Mesendoderm (in vitro differentiated cells): ENCODE data around the gene ACACA.

Experiments used
- DNase-seq: peaks from one replicate; pipeline ENCODE4 v3.0.0; 2013
- H2AK5ac ChIP-seq: 2 replicates; pipeline ENCODE4 v1.6.1; 2013; ENCODE audit warnings: low read length, inconsistent platforms
- H2BK120ac ChIP-seq: 2 replicates; pipeline ENCODE4 v1.6.1; 2013; ENCODE audit warnings: low read depth, mild to moderate bottlenecking, low read length, moderate library complexity, mixed read lengths
- H2BK15ac ChIP-seq: replicated peaks from 2 replicates; pipeline ENCODE4 v1.6.1; 2013; ENCODE audit warnings: low read depth, mild to moderate bottlenecking, moderate library complexity
- H2BK5ac ChIP-seq: 2 replicates; pipeline ENCODE4 v1.6.1; 2013; ENCODE audit warnings: low read length, inconsistent platforms
- H3K18ac ChIP-seq: 2 replicates; pipeline ENCODE4 v1.6.1; 2013; ENCODE audit warnings: mild to moderate bottlenecking, low read length, mixed read lengths
- H3K23ac ChIP-seq: one replicate; pipeline ENCODE4 v1.6.1; 2013; ENCODE audit warnings: low read length
- H3K27ac ChIP-seq: 2 replicates; pipeline ENCODE4 v1.5.1; 2013; ENCODE audit warnings: low read depth, mild to moderate bottlenecking, inconsistent platforms, low read length, moderate library complexity
- H3K27me3 ChIP-seq: 2 replicates; pipeline ENCODE4 v1.6.1; 2013; ENCODE audit warnings: low read length, control low read depth, mild to moderate bottlenecking, inconsistent platforms; ENCODE audit not compliant: insufficient read depth, poor library complexity
- H3K36me3 ChIP-seq: 2 replicates; pipeline ENCODE4 v1.6.1; 2013; ENCODE audit warnings: low read length, inconsistent platforms; ENCODE audit not compliant: control insufficient read depth, insufficient read depth
- H3K4ac ChIP-seq: one replicate; pipeline ENCODE4 v1.6.1; 2013; ENCODE audit warnings: low read depth, mild to moderate bottlenecking, low read length, moderate library complexity
- H3K4me1 ChIP-seq: 2 replicates; pipeline ENCODE4 v1.6.1; 2013; ENCODE audit warnings: low read depth, low read length, inconsistent platforms; ENCODE audit not compliant: control insufficient read depth
- H3K4me2 ChIP-seq: 2 replicates; pipeline ENCODE4 v1.6.1; 2013; ENCODE audit warnings: low read length
- H3K4me3 ChIP-seq: 2 replicates; pipeline ENCODE4 v1.5.1; 2013; ENCODE audit warnings: mild to moderate bottlenecking, low read length
- H3K56ac ChIP-seq: one replicate; pipeline ENCODE4 v1.6.1; 2013; ENCODE audit warnings: low read length
- H3K79me1 ChIP-seq: 2 replicates; pipeline ENCODE4 v1.6.1; 2013; ENCODE audit warnings: low read length, inconsistent platforms
- H3K79me2 ChIP-seq: 2 replicates; pipeline ENCODE4 v1.6.1; 2013; ENCODE audit warnings: mild to moderate bottlenecking, low read length; ENCODE audit not compliant: control insufficient read depth, insufficient read depth
- H3K9ac ChIP-seq: 2 replicates; pipeline ENCODE4 v1.6.1; 2013; ENCODE audit warnings: low read length, inconsistent platforms
- H4K5ac ChIP-seq: one replicate; pipeline ENCODE4 v1.6.1; 2013; ENCODE audit warnings: low read length
- H4K8ac ChIP-seq: one replicate; pipeline ENCODE4 v1.6.1; 2013; ENCODE audit warnings: low read depth, mild to moderate bottlenecking, control low read depth, low read length, moderate library complexity
- WGBS: extraction: QIAGEN DNeasy Blood & Tissue Kit; methylation state at CpG from one replicate; pipeline ENCODE4 v1.1.7; 2013; ENCODE audit warnings: low lambda C conversion rate, missing lambda C conversion rate; ENCODE audit not compliant: insufficient coverage; ENCODE audit errors: extremely low coverage; 5-methylcytosine and 5-hydroxymethylcytosine counted together

ACACA gene

DNA sequence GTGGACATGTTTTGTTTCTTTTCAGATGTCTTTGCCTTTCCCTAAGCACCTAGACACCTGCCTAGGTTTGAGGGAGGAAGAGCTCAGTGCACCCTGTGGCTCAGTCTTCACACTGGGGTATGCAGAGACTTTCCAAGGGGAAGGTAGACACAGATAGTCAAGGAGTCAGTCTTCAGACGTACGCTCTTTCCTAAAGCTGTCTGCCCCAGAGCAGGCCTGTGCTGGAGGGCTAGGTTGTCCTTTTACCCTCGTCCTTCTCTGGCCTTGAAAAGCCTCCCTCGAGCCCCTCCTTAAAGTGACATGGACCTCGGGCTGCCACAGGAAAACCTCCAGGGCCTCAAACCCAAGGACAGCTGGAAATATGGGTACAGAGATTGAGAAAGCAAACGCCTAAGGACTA is 354.2 kb downstream of the ACACA start:
- no peak overlapping the region for H2AK5ac ChIP-seq
- H2BK15ac ChIP-seq: no peak overlapping the region
- H4K8ac ChIP-seq: no peak overlapping the region
- no CpG with 5 or more reads among the region's 6 CpGs for WGBS
- H3K4me3 ChIP-seq: no peak overlapping the region
- H3K79me1 ChIP-seq: no peaks in the 10 kb centered on the region
- H2BK120ac ChIP-seq: no peak overlapping the region
- no peak overlapping the region for H3K27ac ChIP-seq
- H3K27me3 ChIP-seq: no peaks in the 10 kb centered on the region
- H3K4me1 ChIP-seq: no peaks in the 10 kb centered on the region
- H3K23ac ChIP-seq: no peak overlapping the region
- H2BK5ac ChIP-seq: no peak overlapping the region
- no peak overlapping the region for H3K9ac ChIP-seq
- no peak overlapping the region for H4K5ac ChIP-seq
- H3K36me3 ChIP-seq: peaks cover 3% of the 10 kb centered on the region
- no peak overlapping the region for H3K56ac ChIP-seq
- no peaks in the 10 kb centered on the region for H3K79me2 ChIP-seq
- H3K4me2 ChIP-seq: no peak overlapping the region
- H3K18ac ChIP-seq: no peak overlapping the region
- no peak overlapping the region for H3K4ac ChIP-seq
- no peak for DNase-seq

DNA sequence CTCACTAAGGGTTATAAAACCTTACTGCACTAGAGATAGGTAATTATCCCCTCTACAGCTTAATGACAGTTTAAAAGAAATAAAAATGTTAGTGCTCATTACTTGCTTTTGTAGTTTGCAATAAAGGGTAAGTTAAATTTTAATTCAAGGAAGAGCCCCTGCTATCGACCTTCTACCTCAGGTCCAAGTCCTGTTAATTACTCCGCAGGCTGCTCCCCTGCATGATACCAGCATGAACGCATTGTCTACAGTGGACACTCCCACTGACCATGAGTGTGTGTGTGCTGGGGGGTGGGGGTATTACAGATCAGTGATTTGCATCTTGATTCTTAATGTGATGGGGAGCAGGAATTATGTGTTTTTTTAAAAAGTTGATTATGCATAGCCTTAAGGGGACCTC is 354.8 kb downstream of the ACACA start:
- no peak overlapping the region for H3K56ac ChIP-seq
- H3K18ac ChIP-seq: no peak overlapping the region
- no peak overlapping the region for H2AK5ac ChIP-seq
- H3K27me3 ChIP-seq: no peaks in the 10 kb centered on the region
- H3K23ac ChIP-seq: no peak overlapping the region
- H3K79me1 ChIP-seq: no peaks in the 10 kb centered on the region
- H3K9ac ChIP-seq: no peak overlapping the region
- H3K79me2 ChIP-seq: no peaks in the 10 kb centered on the region
- no peak overlapping the region for H4K8ac ChIP-seq
- H2BK15ac ChIP-seq: no peak overlapping the region
- H3K4me1 ChIP-seq: no peaks in the 10 kb centered on the region
- DNase-seq: no peak
- no peak overlapping the region for H4K5ac ChIP-seq
- H2BK5ac ChIP-seq: no peak overlapping the region
- no peak overlapping the region for H3K4ac ChIP-seq
- H3K4me2 ChIP-seq: no peak overlapping the region
- H3K4me3 ChIP-seq: no peak overlapping the region
- H3K27ac ChIP-seq: no peak overlapping the region
- H3K36me3 ChIP-seq: peaks cover 2% of the 10 kb centered on the region
- no CpG with 5 or more reads among the region's 3 CpGs for WGBS
- no peak overlapping the region for H2BK120ac ChIP-seq

DNA sequence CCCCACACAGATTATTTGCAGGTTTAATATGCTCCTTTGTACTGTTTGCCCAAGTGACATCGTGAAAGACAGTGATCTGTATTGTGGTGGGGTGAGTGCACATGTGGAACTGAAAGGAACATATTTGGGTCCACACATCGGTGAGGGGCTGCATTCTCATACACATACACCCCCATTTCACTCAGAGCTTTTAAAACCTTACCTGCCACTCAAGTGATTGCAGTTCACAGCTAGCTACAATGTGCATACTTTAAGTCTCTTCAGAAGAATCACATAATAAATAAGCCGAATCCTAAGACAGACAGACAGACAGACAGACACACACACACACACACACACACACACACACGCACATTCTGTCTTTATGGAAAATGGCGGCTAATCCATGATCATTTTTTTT is 355.3 kb downstream of the ACACA start:
- Histone ChIP-seq H3K79me1 (no peaks in the 10 kb centered on the region), H3K4me1 (no peaks in the 10 kb centered on the region), H4K5ac (no peak overlapping the region), H2BK15ac (no peak overlapping the region), H2BK120ac (no peak overlapping the region), H3K4me2 (no peak overlapping the region), H3K79me2 (no peaks in the 10 kb centered on the region), H3K56ac (no peak overlapping the region), H3K23ac (no peak overlapping the region), H3K27ac (no peak overlapping the region), H3K4ac (no peak overlapping the region), H2AK5ac (no peak overlapping the region), H3K18ac (no peak overlapping the region), H3K27me3 (no peaks in the 10 kb centered on the region), H3K36me3 (peaks cover 1% of the 10 kb centered on the region), H2BK5ac (no peak overlapping the region), H4K8ac (no peak overlapping the region), H3K9ac (no peak overlapping the region), H3K4me3 (no peak overlapping the region)
- WGBS: no CpG with 5 or more reads among the region's 5 CpGs
- no peak for DNase-seq

DNA sequence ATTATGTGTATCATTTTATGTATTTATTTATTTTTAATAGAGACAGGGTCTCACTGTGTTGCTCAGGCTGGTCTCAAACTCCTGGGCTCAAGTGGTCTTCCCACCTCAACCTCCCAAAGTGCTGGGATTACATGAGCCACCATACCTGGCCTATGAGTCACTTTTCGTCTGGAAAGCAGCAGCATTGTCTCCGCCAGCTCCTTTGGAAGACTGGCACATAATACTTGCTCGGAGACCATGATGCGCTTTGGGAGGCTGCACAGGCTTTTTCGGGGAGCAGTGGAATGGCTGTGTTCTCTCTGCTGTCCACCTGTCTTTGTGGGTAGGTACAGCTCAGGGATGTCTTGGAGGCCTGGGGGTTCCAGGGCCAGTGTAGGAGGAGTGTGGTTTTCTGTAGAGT is 355.7 kb downstream of the ACACA start:
- Histone ChIP-seq H3K23ac (no peak overlapping the region), H2BK5ac (no peak overlapping the region), H3K18ac (no peak overlapping the region), H2AK5ac (no peak overlapping the region), H3K27ac (no peak overlapping the region), H3K36me3 (peaks cover 1% of the 10 kb centered on the region), H4K5ac (no peak overlapping the region), H2BK15ac (no peak overlapping the region), H3K4ac (no peak overlapping the region), H3K4me2 (no peak overlapping the region), H3K4me1 (no peaks in the 10 kb centered on the region), H3K79me1 (no peaks in the 10 kb centered on the region), H4K8ac (no peak overlapping the region), H3K56ac (no peak overlapping the region), H3K79me2 (no peaks in the 10 kb centered on the region), H3K4me3 (no peak overlapping the region), H3K9ac (no peak overlapping the region), H3K27me3 (no peaks in the 10 kb centered on the region), H2BK120ac (no peak overlapping the region)
- no CpG with 5 or more reads among the region's 5 CpGs for WGBS
- DNase-seq: peak; percentile 79

DNA sequence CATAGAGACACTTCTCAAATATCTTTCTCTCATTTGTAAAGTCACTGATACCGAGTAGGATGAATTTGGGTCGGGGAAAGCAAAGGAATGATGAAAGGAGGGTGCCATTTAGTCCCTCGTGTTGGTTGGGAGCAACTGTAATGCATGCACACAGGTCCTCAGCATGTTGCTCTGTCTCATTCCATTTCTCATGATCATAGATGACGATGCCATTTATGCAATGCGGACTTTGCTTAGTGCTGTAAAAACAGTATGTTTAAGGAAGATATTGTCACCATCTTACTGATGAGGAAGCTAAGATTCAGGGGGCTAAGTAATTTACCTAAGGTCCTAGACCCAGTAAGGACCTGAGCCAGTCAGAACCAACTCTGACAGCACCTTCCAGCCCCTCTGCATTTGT is 357.8 kb downstream of the ACACA start:
- Histone ChIP-seq H3K79me2 (no peaks in the 10 kb centered on the region), H2BK15ac (no peak overlapping the region), H3K4ac (no peak overlapping the region), H3K4me2 (no peak overlapping the region), H3K27ac (no peak overlapping the region), H3K36me3 (no peaks in the 10 kb centered on the region), H2BK5ac (no peak overlapping the region), H2AK5ac (no peak overlapping the region), H3K18ac (no peak overlapping the region), H4K8ac (no peak overlapping the region), H3K79me1 (no peaks in the 10 kb centered on the region), H4K5ac (no peak overlapping the region), H3K9ac (no peak overlapping the region), H3K27me3 (no peaks in the 10 kb centered on the region), H2BK120ac (no peak overlapping the region), H3K4me3 (no peak overlapping the region), H3K56ac (no peak overlapping the region), H3K4me1 (no peaks in the 10 kb centered on the region), H3K23ac (no peak overlapping the region)
- WGBS: no CpG with 5 or more reads among the region's 5 CpGs
- no peak for DNase-seq

DNA sequence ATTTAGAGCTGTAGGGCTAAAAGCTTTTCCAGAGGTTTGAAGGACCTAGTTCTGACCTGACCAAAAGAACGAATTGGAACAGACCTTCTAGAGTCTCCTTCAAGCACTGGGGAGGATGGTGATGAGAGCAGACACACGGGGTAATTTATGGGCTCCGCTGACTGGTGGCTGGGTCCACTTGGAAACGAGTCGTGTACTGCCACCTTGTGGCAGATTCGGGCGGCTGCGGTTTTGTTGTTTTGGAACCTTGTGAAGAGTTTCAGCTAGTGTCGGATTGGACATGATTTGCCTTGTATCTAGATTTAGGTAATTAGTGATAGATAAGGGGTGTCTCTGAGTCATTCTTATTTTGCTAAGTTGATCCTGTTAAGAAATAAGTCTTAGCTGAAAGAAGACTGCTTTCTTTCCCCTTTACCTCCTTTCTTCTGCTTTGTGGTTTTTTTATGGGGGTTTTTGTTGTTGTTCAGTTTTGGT is 359.0 kb downstream of the ACACA start:
- Histone ChIP-seq H2AK5ac (no peak overlapping the region), H3K4me2 (no peak overlapping the region), H3K9ac (no peak overlapping the region), H3K56ac (peak overlapping the region; percentile 49), H3K36me3 (no peaks in the 10 kb centered on the region), H4K5ac (no peak overlapping the region), H3K27ac (no peak overlapping the region), H3K4ac (no peak overlapping the region), H3K79me1 (peaks cover 1% of the 10 kb centered on the region), H3K4me3 (no peak overlapping the region), H3K79me2 (no peaks in the 10 kb centered on the region), H2BK120ac (no peak overlapping the region), H2BK15ac (no peak overlapping the region), H2BK5ac (no peak overlapping the region), H3K18ac (no peak overlapping the region), H3K23ac (no peak overlapping the region), H3K27me3 (no peaks in the 10 kb centered on the region), H4K8ac (no peak overlapping the region), H3K4me1 (peaks cover 1% of the 10 kb centered on the region)
- no CpG with 5 or more reads among the region's 9 CpGs for WGBS
- DNase-seq: peak; percentile 96
